Measurements from ENCODE around the gene EIF4G2. TPM values are rescaled to one million over a fixed set of nuclear protein-coding genes. Genes with fewer than 3 reads are reported as not detected.

Gene EIF4G2
- total and polyA plus RNA-seq, 2 of the 8 experiments (the other 6 are each of a cell fraction or from before 2014, with no cell fraction given): 438 to 964 TPM

GRCh38 chr11:10809373-10810160 is 841 bp upstream of the EIF4G2 start (continued):
- peak; percentile 2; the same call in 1 of the 2 replicates for TF ChIP-seq PHF8 (conservative IDR thresholded peaks at IDR 0.05; ENCODE audit: low read depth, low read length)
- TF ChIP-seq HDAC2 (IDR thresholded peaks at IDR 0.05; ENCODE audit: borderline replicate concordance in 1 of 2, low read depth in 2 of 2, low read length in 2 of 2): 0 out of 4 replicates have a peak, but pooled peaks of 1 of the 2 experiments have one; percentile 75
- no peak for TF ChIP-seq RNF2 (IDR thresholded peaks at IDR 0.05; ENCODE audit: borderline replicate concordance, low read depth, low read length, missing control alignments, poor library complexity, severe bottlenecking)
- no peak for TF ChIP-seq HDAC6 (IDR thresholded peaks at IDR 0.05; ENCODE audit: low read depth, low read length)

Measured in H1 (cell line).